ENCODE results near the gene C9orf85.
"Not testable (repeated sequence)": the region's sequence is repeated elsewhere in the genome, so short reads cannot be mapped to it uniquely, and the experiment has no call there.

The C9orf85 gene

GRCh38 chr9:71941998-71942567 is 30.6 kb downstream of the C9orf85 start:
- DNase-seq (ENCODE audit: low spot score): no peak

DNA sequence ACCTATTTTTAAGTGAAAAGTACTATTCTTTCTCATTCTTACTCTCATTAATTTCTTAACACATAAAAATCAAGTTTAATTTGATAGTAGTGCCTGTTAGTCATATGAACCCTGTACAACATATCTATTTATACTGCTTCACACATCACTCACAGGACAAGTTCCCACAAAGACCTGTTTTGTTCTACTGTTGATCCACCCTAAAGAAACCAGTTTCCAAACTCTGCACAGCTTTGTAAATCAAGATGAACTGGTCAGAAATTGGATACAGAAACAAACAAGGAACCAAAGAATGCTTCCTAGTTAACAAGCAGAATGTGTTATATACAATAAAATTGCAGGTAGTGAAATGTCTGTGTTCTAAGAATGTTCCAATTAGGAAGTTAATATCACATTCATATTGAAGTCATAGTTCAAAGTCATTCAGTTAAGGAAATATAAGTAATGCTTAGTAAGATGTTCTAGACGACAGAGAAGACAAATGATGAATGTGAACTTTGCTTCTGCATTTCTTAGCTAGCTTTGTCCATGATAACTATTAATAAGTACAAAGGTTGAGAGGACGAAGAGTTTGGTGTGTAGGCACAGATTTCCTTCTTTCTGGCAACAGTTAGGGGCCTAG is 33.4 kb downstream of the C9orf85 start:
- no peak for DNase-seq (ENCODE audit: low spot score)

DNA sequence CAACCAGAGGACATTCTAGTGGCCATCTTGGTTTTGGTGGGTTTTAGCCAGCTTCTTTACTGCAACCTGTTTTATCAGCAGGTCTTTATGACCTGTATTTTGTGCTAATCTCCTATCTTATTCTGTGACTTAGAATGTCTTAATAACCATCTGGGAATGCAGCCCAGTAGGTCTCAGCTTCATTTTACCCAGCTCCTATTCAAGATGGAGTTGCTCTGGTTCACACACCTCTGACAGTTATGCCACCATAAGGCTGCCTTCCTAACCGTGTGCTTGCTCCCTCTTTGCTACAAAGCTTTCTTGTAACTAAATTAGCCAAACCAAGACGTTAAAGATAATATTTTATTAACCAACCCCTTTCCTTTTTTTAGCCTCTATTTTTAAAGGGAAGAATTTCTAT is 43.2 kb downstream of the C9orf85 start:
- DNase-seq (ENCODE audit: low spot score): not testable (repeated sequence)

- DNase-seq (ENCODE audit: low spot score): no peak
Observed at GRCh38 chr9:71955300-71955915, 44.0 kb downstream of the C9orf85 start.

- DNase-seq (ENCODE audit: low spot score): no peak
Observed at GRCh38 chr9:71962328-71962727, 50.9 kb downstream of the C9orf85 start.

DNA sequence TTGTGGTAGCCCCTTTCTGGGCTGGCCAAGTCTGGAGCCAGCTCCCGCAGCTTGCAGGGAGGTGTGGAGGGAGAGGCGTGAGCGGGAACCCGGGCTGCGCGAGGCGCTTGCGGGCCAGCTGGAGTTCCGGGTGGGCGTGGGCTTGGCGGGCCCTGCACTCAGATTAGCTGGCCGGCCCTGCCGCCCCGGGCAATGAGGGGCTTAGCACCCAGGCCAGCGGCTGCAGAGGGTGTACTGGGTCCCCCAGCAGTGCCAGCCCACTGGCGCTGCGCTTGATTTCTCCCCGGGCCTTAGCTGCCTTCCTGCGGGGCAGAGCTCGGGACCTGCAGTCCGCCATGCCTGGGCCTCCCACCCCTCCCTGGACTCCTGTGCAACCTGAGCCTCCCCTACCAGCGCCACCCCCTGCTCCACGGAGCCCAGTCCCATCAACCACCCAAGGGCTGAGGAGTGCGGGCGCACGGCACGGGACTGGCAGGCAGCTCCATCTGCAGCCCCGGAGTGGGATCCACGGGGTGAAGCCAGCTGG is 52.1 kb downstream of the C9orf85 start:
- DNase-seq (ENCODE audit: low spot score): not testable (repeated sequence)

- DNase-seq (ENCODE audit: low spot score): no peak
Observed at GRCh38 chr9:71965403-71965802, 54.0 kb downstream of the C9orf85 start.

DNA sequence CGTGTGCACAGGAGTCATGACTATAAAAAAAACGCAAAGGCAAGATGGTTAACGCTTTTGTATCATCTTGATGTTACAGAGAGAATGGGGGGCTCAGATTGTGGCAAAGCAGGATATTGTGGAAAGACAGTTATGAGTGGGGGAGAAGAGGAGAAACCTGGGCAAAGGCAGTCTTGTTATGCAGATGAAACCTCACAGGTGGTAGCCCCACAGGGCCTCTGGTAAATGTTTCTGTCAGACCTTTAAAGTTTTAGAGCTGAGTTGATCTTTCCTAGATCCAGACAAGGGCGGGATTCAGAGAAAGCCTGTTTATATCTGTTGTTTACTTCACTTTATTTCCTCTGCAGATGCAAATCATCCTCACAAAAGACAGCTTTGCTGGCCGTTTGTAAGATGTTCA is 55.2 kb downstream of the C9orf85 start:
- no peak for DNase-seq (ENCODE audit: low spot score)

DNA sequence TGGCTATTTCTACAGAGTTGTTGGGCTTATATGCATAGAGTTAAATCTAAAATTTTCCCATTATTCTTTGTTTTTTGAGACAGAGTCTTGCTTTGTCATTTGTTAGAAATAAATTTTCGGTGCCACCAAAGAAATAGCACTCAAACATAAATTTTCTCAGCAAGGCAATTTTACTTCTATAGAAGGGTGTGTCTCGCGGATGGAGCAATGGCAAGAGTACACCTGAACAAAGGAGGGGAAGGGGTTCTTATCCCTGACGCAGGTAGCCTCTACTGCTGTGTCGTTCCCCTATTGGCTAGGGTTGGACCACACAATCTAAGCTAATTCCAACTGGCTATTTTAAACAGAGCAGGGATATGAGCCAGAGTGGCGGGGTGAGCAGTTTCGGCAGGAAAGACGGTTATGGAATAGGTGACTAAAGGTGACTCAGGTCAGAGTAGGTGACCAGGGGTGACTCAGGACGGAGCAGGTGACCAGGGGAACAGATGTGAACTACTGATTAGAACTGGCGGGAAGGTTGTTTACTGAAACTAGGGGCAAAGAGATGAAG is 57.2 kb downstream of the C9orf85 start:
- DNase-seq (ENCODE audit: low spot score): no peak

DNA sequence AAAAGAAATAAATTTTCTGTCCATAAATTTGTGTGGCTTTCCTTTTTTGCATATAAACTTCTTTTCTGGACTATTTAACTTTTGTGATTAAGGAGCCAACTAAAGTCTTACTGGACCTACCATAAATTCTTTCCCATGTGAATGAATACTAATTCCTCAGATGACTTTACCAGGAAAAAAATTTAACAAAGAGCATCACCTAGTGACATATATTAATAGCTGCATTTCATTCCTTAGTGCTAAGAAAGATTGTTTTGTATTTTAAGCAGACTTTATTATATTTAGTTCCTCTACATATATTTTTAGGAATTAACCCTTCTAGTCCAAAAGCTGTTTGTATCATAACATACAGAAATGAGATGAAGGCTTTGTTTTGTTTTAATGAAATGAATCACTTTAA is 64.4 kb downstream of the C9orf85 start:
- DNase-seq (ENCODE audit: low spot score): no peak

- no peak for DNase-seq (ENCODE audit: low spot score)
Observed at GRCh38 chr9:71977003-71977402, 65.6 kb downstream of the C9orf85 start.

DNA sequence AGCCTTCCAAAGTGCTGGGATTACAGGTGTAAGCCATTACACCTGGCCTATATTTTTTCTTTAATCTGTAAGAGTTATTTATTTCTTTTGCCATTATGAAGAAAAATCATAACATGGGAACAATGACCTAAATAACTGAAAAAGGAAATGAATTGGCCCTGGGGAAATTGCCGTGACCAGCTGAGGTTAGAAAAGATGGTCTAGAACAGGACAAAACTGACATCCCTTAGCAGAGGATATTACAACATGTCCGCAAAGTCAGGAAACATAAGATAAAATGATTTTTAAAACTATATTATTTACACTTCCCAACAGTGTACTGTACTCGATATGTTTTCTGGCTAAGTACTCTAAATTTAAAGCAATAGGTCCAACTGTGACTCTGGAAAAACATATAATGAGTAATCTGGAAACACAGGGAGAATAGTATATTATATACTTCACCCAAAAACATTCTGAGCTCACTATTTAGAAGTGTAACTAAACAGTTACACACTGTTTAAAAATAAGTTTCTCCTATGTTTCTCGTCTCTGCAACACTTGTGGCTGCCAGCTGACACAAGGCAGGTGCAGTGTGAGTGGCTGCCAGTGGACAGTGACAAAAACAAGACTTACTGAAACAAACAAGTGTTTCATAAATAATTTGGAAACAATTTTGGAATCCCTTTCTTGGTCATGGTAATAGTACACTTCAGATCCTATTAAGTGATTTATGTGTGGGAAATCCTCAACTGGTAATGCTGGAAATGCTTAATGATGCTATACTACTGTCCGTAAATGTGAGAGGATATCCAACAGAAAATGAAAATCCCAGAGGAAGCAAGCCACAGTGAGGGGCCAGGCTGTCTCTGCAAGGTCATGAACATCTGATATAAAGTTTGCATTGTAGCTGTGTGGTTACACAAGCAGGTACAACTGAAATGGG is 69.1 kb downstream of the C9orf85 start:
- DNase-seq (ENCODE audit: low spot score): no peak

DNA sequence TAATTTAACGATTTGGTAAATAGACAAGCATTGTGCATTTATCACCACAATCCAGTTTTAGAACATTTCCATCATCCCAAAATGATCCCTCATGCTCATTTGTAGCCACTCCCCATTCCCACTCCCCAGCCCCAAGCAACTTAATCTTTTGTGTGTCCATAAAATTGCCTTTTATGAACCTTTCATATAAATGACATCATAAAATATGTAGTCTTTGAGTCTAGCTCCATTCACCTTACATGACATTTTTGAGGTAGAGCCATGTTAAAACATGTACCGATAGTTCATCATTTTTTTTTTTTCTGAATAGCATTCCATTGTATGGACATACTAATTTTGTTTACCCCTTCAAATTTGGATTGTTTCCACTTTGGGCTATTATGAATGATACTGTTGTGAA is 70.5 kb downstream of the C9orf85 start:
- no peak for DNase-seq (ENCODE audit: low spot score)

- DNase-seq (ENCODE audit: low spot score): no peak
Observed at GRCh38 chr9:71984403-71984802, 73.0 kb downstream of the C9orf85 start.

DNA sequence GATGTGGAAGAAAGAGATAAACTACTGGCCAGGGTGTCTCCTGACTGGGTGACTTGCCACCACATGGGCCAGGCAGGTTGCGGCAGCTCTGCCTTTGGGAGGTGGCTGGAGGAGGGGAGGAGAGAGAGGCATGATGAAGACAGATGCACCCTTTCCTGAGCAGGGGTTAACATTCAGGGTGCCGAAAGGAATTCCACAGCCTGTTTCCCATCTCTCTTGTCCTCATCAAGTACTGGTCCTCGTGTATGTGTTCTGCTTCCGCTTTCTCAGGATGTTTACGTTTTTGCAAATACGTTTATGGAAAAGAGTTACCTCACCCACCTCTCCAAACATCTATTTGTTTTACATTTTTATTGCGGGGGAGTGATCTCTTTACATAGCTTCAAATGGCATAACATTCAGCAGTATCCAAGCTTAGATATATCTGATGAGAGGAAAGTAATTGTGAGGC is 73.4 kb downstream of the C9orf85 start:
- DNase-seq (ENCODE audit: low spot score): no peak

DNA sequence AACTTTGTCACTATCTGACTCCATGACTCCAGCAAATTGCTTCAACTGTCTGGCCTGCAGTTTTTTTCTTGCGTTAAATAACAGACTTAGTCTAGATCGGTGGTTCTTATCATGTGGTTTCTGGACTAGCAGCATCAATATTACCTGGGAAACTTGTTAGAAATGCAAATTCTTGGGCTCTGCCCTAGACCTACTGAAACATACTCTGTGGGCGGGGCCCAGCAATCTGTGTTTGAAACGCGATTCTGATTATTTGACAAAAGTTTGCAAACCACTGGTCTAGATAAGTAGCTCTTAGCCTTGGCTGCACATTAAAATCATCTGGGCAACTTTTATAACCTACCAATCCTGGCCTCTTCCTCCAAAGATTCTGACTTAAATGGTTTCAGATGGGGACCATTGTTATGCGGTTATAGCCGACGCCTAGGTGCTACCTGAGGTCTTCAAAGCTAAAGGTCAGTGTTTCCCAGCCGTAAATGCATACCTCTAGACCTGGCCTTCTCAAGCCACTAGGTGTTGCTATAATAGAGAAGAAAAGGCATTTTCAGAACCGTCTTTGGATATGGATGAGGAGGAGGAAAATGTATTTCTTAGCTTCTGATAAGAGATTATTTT is 74.0 kb downstream of the C9orf85 start:
- no peak for DNase-seq (ENCODE audit: low spot score)

DNA sequence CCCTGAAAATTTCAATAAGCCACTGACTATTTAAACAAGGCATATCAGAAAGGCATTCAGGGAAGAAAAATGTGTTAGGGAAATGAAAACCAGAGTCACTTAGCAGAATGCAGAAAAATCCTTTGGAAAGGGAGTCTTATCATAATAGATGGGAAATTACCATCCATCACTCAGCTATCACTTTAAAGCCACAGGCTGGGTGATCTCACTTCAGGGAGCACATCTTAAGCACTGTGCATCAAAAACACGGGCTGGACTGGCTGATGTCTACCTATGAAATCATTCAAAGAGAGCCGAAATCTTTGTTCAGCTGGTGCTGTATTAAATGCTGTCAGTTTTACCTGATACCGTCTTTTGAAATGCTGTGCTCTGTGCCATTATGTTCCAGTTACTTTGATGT is 75.5 kb downstream of the C9orf85 start:
- DNase-seq (ENCODE audit: low spot score): no peak

DNA sequence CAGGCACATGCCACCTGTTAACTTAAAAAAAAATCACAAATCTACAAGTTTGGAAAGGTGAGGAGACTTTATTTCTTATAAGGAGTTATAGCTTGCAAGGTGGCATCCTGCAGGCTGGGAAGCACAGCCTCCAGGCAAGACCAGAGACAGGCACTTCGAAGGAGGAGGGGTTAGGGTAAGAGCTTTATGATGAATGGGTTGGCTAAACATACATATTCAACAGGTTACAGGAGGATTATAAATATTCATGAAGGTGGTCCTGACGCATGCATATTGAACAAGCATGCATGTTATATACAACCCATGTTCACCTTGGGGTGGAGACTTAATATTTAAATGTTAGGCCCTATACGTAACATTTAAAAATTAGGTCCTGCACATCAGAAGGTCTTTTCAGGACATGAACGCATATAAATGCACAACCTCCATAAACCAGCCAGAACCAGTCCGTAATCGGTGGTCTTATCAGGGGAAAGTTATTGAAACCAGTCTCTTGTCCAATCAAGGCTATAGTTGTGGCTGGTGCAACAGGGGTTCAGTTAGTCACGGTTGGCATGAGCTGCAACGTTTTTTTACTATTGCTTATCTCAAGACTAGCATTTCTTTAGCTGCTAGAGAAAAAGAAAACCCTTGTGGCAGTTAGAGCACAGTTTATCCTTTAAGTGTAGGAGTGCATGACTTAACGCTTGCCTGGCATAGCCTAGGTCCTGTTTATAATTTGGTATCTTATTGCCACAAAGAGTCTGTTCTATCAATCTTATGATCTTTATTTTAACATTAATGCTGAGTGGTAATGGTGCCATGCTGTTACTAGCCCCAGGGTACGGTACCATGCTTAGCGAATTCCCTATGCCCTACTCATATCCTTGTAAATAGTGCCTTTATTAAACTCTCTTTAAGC is 76.3 kb downstream of the C9orf85 start:
- no peak for DNase-seq (ENCODE audit: low spot score)

DNA sequence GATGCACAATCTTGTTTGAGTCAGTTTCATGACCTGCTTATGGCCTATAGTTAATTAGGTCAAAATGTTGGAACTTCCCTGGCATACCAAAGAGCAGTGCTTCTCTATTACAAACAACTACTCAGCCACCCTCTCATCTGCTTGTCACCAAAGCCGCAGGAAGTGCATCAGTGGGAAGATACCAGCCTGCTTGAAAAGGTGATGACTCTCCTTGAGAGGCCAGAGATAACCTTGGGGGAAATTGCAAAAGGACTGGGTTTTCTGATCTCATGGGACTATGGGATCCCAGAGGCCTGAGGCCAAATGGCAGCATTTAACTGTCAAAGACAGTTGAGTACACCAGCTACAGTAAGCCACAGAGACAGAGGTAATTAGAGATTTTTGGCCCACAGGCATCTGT is 79.0 kb downstream of the C9orf85 start:
- no peak for DNase-seq (ENCODE audit: low spot score)

GRCh38 chr9:72005451-72005850 is 94.0 kb downstream of the C9orf85 start:
- no peak for DNase-seq (ENCODE audit: low spot score)

DNA sequence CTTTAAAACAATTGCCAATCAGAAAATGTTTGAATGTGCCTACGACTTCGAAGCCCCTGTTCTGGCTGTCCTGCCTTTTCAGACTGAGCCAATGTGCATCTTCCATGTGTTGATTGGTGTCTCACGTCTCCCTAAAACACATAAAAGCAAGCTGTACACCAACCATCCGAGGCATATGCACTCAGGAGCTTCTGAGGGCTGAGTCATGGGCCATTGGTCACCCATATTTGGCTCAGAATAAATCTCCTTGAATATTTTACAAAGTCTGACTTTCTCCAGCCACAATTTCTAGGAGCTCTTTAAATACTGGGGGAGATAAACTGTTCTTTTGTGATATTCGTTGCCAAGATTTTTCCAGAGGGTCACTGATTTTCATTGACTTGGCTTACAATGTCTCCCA is 95.1 kb downstream of the C9orf85 start:
- no peak for DNase-seq (ENCODE audit: low spot score)

All from hematopoietic multipotent progenitor cell treated with erythropoietin and hydrocortisone succinate and interleukin-3 and kit ligand, for 15 days (in vitro differentiated cells).